ENCODE results near the gene MTAP.

The MTAP gene

DNA sequence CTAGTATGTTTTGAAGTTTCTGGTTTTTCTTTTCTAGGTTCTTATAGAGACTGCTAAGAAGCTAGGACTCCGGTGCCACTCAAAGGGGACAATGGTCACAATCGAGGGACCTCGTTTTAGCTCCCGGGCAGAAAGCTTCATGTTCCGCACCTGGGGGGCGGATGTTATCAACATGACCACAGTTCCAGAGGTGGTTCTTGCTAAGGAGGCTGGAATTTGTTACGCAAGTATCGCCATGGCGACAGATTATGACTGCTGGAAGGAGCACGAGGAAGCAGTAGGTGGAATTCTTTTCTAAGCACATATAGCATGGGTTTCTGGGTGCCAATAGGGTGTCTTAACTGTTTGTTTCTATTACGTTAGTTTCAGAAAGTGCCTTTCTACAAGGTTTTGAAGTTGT, 52.2 kb downstream of the MTAP start:
- TF ChIP-seq, protein P1, sequence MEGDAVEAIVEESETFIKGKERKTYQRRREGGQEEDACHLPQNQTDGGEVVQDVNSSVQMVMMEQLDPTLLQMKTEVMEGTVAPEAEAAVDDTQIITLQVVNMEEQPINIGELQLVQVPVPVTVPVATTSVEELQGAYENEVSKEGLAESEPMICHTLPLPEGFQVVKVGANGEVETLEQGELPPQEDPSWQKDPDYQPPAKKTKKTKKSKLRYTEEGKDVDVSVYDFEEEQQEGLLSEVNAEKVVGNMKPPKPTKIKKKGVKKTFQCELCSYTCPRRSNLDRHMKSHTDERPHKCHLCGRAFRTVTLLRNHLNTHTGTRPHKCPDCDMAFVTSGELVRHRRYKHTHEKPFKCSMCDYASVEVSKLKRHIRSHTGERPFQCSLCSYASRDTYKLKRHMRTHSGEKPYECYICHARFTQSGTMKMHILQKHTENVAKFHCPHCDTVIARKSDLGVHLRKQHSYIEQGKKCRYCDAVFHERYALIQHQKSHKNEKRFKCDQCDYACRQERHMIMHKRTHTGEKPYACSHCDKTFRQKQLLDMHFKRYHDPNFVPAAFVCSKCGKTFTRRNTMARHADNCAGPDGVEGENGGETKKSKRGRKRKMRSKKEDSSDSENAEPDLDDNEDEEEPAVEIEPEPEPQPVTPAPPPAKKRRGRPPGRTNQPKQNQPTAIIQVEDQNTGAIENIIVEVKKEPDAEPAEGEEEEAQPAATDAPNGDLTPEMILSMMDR (IDR thresholded peaks at IDR 0.05; ENCODE audit: borderline replicate concordance, insufficient read depth, low read depth, low read length): no peak
- no peak overlapping the region for H3K4me3 ChIP-seq (ENCODE audit: low read depth, low read length)

DNA sequence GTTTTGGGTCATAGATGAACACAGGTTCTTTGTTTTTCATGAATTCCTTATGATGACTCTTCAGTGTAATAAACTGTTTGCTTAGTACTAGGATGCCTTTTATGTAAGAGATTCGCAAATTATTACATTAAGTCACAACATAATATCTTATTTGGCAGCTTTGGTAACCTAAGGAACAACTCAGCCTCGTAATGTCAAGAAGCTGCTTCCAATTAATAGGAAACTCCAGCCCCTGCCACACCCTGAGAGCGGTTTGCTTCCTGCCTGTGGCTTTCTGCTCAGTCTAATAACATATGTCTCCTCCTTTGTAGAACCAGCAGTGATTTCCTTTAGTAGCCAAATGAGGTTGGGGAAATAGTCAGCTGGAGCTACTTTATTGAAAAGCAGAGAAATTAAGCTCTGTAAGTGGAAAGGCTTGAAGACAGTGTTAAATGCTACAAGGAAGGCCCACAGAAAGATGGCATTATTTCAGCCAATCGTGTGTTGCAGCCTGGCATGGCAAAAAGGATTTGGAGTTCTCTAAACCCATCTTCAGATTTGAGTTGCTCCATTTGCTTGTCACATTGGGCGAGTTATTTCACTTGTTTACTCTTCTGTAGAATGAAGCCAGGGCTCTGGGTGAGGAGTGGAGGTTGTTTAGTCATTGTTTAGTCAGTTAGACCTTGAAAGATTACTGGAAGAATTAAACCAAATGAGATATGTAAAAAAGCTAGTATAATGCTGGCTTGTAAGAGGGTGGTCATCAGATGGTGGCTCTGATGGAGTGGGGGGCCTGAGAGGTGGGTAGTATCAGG, 54.1 kb downstream of the MTAP start:
- TF ChIP-seq, protein P1 (IDR thresholded peaks at IDR 0.05; ENCODE audit: borderline replicate concordance, insufficient read depth, low read depth, low read length): no peak
- H3K4me3 ChIP-seq (ENCODE audit: low read depth, low read length): no peak overlapping the region

DNA sequence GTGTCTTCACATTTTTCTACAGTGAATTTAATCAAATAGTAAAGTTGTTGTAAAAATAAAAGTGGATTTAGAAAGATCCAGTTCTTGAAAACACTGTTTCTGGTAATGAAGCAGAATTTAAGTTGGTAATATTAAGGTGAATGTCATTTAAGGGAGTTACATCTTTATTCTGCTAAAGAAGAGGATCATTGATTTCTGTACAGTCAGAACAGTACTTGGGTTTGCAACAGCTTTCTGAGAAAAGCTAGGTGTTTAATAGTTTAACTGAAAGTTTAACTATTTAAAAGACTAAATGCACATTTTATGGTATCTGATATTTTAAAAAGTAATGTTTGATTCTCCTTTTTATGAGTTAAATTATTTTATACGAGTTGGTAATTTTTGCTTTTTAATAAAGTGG, 60.4 kb downstream of the MTAP start:
- H3K4me3 ChIP-seq (ENCODE audit: low read depth, low read length): no peak overlapping the region
- TF ChIP-seq, protein P1 (IDR thresholded peaks at IDR 0.05; ENCODE audit: borderline replicate concordance, insufficient read depth, low read depth, low read length): no peak

DNA sequence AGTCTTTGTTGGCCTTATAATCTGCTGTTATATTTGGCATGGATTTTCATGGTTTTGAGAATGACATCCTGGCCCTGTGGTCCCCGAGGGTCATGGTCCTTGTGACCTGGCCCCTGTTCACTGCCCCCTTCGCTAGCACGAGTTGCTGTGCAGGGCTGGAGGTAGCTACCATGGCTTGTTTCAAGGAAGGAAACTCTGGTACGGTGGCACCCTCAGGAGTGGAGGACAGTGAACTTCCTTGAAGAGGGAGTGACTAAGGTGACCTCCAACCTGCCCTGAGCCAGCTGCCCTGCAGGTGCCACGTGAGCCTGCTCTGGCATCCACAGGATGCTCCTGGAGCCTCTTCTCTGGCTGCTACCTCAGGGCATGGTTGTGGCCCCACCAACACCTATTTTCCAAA, 62.1 kb downstream of the MTAP start:
- no peak overlapping the region for H3K4me3 ChIP-seq (ENCODE audit: low read depth, low read length)
- TF ChIP-seq, protein P1 (IDR thresholded peaks at IDR 0.05; ENCODE audit: borderline replicate concordance, insufficient read depth, low read depth, low read length): no peak

DNA sequence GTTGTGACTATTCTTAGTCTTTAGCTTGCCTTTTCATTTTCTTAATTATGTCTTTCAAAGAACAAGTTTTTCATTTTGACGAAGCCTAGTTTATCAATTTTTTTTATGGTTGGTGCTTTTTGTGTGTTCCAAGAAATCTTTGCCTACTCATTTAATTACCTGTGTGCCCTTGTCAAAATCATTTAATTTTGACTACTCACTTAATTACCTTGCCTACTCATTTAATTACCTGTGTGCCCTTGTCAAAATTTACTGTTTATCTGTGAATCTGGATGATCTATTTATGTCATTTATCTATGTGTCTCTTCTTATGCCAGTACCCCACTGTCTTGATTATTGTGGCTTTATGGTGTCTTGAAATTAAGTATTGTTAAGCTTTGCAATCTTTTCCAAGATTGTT, 63.9 kb downstream of the MTAP start:
- H3K4me3 ChIP-seq (ENCODE audit: low read depth, low read length): no peak overlapping the region

DNA sequence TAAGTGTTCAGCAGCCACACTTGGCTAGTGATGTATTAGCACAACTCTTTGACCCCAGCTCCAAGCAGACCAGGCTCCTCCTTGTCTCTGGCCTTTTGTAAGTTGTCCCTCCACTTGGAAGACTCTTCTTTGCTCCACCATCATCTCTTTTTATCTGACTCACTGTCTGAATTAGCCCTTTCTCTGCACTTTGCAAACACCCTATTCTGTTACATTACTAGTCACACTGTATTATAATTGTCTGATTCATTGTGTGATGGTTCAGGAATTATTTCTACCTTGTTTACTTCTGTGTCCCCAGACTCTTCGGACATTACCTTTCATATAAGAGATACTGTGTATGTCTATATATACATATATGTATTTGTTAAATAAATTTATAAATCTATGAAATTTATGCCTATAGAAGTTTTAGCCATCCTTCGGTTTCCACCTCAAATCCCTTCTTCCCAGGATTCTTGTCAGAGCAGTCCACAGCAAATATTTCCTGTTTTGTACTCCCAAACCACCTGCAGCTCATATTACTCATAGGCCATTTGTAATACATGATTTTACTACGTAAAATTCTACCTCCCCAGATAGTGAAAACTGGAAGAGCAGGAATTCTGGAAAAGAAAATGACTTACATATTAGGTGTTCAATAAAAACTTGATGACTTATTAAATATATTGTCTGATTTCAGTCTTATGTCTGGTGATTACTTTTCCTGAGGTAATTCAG, 69.0 kb downstream of the MTAP start:
- H3K4me3 ChIP-seq (ENCODE audit: low read depth, low read length): no peak overlapping the region
- TF ChIP-seq, protein P1 (IDR thresholded peaks at IDR 0.05; ENCODE audit: borderline replicate concordance, insufficient read depth, low read depth, low read length): no peak

More for the DNA sequence above, 63.9 kb downstream of the MTAP start:
- TF ChIP-seq, protein P1 (IDR thresholded peaks at IDR 0.05; ENCODE audit: borderline replicate concordance, insufficient read depth, low read depth, low read length): no peak

DNA sequence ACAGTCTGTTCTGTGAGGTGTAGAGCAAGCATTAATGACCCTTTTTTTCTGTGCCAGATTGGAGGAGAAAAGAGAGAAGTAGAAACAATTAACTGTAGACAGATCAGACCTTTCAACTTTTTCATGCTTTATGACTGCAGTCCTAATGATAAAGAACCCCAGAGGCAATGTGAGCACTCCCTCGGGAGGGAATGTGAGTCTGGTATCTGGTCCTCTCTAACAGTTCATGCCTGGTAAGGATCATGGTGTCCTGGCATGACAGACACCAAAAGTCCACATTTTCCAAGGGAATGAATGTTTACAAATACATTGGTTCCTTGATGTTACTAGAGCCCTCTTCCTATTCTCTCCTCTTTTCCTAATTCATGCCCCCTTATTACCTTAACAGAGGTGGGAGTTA, 70.3 kb downstream of the MTAP start:
- TF ChIP-seq, protein P1 (IDR thresholded peaks at IDR 0.05; ENCODE audit: borderline replicate concordance, insufficient read depth, low read depth, low read length): no peak
- no peak overlapping the region for H3K4me3 ChIP-seq (ENCODE audit: low read depth, low read length)
